NCI-H774 (cell line): ENCODE measurements around the gene CLEC18A.
"Not testable (repeated sequence)": the region's sequence is repeated elsewhere in the genome, so short reads cannot be mapped to it uniquely, and the experiment has no call there.

Experiments used
- DNase-seq: peaks from one replicate; lab custom pipeline; 2025; lab: John Stamatoyannopoulos, UW

Gene CLEC18A

GRCh38 chr16:69951017-69951671 lies at the start of gene CLEC18A:
TSS of gene CLEC18A (plus strand) at chr16:69951334. CDS start at chr16:69951367, 33 bp downstream.
- not testable (repeated sequence) for DNase-seq

DNA sequence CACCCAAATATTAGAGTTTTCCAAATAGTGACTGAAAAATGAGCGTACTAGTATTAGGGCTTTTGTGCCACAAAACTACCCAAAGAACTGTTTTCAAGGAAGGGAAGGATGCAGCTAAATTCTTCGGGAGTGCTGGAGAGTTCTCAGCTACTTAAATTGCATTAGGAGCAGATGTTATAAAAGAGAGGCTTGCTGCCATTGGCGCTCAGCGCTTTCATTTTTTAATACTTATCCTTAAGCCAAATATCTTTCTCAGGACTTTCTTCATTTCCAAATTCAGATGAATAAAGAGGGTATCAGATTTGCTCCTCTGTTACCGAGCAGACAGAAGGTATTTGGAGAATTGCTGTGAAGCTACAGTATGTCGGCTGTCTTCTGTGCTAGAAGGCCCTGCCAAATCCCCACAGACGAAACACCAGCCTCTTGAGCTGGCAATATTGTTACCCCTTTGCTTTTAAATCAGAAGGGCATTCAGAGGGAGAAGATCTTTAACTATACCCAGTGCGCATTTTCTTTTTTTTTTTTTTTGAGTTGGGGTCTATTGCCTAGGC lies 47.2 kb upstream of the CLEC18A start:
- no peak for DNase-seq

GRCh38 chr16:69904495-69905170 lies 46.5 kb upstream of the CLEC18A start:
- no peak for DNase-seq

DNA sequence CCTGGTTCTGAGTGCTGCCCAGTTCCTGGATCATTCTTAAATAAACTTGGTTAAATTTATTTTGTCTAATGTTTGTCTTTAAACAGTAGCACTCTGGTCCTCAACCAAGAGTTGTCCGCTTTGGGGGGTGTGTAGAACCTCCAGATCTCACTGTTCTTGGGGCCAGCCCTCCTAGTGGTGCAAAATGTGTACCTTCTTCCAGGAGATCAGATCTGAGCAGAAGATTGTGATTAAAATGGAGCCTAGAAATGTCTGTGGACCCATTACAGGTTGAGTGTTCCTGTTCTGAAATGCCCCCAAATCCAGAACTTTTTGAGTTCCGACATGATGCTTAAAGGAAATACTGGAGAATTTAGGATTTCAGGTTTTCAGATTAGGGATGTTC lies 46.0 kb upstream of the CLEC18A start:
- DNase-seq, result no peak

DNA sequence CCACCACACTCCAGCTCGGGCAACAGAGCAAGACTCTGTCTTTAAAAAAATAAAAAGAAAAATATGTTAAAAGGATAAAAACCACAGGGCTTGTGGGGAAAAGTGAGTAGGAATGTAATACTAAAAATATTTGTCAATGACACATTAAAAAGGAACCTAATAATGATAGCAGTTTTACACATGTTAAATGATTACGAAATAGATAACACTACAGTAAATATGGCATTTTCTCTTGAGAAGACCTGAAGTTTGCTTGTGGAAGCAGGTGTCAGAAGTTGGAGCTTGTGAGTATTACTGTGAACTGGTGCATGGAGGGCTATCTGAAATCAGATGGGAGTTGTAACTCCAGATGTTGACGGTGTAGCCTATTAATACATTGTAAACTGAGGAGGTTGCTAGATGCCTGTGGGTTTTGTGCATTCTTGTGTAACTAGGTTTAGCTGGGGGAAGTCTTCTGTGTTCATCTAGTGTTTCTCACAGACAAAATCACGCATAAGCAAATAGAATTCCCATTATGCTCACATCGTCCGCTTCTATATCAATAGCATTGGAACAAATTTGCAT lies 44.2 kb upstream of the CLEC18A start:
- no peak for DNase-seq

DNA sequence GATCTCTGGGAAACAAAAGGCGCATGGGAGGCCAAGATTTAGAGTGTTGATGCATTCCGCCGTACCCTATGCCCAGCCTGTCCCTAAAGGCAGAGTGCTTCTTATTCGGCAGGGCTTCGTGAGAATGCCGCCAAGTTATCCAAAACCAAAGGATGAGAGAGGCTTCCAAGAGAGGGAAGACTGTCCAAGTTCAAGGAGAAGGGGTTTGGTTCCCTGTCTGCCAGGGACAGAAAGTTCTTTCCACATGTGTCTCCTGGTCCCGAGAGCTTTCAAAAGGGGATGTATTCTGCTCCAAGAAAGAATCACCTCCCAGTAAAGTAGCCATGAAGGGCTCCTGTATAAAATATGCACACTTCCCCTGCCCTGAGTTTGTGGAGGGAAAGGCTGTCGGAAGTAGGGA lies 42.1 kb upstream of the CLEC18A start:
- DNase-seq, result no peak

DNA sequence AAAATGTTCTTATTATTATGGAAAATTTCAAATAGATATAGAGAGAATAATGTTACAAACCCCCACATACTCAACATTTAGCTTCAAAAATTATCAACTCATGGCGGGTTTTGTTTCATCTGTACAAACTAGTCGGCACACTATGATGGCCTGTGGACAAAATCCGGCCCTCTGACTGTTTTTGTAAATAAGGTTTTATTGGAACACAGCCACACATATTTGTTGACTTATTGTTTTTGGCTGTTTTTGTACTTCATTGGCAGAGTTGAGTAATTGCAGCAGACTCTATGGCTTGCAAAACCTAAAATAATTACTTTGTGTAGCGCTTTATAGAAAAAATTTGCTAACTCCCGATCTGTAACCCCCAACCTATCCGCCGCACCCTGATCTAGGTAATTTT lies 41.4 kb upstream of the CLEC18A start:
- no peak for DNase-seq

GRCh38 chr16:69910964-69911363 lies 40.2 kb upstream of the CLEC18A start:
- no peak for DNase-seq

- no peak for DNase-seq
Measured at GRCh38 chr16:69916462-69916861, 34.7 kb upstream of the CLEC18A start.

- no peak for DNase-seq
Measured at GRCh38 chr16:69917311-69917710, 33.8 kb upstream of the CLEC18A start.

DNA sequence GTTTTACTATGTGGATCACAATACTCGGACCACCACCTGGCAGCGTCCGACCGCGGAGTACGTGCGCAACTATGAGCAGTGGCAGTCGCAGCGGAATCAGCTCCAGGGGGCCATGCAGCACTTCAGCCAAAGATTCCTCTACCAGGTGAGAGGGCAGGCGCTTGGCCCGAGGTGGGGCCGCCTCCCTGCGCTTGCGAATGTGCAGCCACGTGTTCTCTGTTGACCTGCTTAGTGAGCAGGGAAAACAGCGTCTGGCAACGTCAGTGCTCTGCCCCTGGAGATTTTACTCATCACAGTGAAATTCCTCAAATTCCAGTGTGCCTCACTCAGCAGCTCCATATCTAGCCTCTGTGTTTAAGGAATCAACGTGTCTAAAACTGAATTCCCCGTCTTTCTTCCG lies 33.4 kb upstream of the CLEC18A start:
- DNase-seq, result no peak

GRCh38 chr16:69918241-69918640 lies 32.9 kb upstream of the CLEC18A start:
- no peak for DNase-seq

GRCh38 chr16:69921127-69921526 lies 30.0 kb upstream of the CLEC18A start:
- no peak for DNase-seq

DNA sequence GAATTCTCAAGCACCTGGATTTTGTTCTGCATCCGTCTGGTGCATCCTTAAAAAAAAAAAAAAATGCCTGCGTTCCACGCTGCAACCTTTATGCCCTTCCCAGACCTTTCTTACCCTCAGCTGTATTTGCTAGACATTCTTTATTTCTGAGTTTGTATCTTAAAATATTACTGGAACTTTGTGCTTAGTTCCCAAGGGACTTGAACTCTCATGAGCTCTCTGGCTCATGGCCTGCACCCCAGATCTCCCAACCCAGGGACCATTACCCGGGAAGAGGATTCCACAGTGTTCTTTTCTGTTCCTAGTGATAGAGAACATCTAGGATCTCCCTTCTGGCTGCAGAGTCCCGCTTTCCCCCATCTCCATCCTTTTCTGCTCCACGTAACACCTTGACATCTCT lies 28.9 kb upstream of the CLEC18A start:
- no peak for DNase-seq

DNA sequence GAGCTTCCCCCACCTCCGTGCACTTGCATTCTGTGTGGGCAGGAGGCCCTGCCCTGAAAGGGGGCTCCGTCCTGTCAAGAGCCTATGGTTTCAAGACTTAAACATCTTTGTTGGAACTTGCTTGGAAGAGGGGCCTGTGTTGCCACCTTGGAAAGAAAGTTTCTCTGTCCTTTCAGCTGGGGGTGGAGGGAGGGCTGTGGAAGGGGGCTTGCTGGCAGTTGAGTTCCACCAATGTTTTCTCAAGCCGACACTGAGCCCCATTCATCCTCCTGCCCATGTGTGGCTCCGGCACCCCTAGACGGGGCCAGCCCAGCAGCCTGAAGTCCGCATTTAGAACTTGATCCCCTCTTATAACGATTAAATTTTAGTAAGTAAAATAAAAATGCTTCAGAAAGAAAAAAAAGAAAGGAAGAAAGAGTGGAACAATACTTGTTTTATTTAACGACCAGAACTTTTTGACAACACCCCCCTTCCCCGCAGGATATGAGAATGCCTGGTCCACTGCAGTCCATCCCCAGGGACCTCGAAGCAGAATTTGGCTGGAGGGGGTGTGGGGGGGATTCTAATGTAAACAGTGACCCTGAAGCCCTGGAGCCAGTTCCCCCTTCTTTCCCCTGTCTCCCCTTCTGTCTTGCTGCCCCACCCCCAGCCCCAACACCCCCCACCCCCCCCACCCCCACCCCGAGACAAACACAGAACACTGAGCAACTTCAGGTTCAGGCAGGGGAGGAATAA lies 26.9 kb upstream of the CLEC18A start:
- no peak for DNase-seq

- DNase-seq, result no peak
Measured at GRCh38 chr16:69924777-69925191, 26.4 kb upstream of the CLEC18A start.

GRCh38 chr16:69925311-69925710 lies 25.8 kb upstream of the CLEC18A start:
- DNase-seq, result no peak

- DNase-seq, result no peak
Measured at GRCh38 chr16:69926241-69926640, 24.9 kb upstream of the CLEC18A start.

GRCh38 chr16:69927056-69927757 lies 23.9 kb upstream of the CLEC18A start:
- DNase-seq, result no peak

DNA sequence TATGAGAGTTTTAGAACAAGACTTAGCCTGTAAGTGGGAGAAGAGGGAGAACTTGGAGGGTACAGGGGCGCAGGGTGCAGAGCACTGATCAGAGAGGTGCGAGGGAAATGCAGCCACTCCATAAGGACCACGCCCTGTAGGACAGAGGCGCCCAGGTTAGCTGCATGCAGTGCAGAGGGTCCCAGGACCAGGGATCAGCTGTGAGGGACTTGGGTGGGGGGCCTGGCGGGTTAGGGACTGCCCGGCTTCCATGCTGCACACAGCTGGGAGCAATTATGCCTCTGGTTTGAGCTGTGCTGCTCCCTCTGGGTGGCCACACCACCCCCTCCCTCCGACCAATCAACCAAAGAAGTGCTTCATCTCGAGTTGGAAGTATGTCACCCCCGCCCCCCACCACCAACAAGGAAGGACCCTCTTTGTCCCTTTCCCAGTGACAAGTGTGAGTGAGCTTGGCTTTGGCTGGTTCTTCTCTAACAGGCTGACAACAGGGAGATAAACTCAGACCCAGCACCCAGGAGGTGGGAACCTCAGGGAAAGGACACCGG lies 22.2 kb upstream of the CLEC18A start:
- no peak for DNase-seq

DNA sequence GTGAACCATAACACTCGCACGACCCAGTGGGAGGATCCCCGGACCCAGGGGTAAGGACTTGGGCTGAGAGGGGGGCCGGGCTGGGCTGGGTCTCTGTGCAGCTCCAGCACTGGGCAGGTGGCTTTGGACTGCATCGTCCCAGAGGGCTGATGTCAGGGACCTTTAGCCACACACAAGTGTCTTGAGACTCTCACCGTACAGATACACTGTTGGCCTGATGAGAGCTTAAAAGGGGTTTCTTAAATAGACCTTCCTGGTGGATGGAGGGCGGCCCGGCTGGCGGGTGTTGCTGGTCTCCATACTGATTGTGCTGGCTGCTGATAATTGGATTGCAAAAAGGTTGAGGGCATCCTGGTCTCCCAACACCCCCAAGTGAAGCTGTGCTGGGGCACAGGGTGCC lies 21.7 kb upstream of the CLEC18A start:
- DNase-seq, result no peak
